Measurements from ENCODE around the gene OTUD3.
"Not testable (repeated sequence)": the region's sequence is repeated elsewhere in the genome, so short reads cannot be mapped to it uniquely, and the experiment has no call there.

DNA sequence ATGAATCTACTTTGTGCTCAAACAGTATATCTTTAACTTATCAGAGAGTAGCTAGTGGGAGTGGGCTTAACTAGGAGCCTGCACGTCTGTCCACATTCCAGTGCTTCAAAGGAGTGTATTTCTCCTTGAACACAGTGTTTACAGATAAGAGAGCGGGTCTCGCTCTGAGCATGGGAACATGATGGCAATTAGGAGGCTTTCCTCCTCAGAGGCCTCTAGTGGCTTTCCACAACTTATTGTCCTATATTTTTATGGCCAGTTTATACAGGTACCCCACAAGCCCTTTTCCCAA, 44.9 kb downstream of the OTUD3 start:
- TF ChIP-seq, protein P1, sequence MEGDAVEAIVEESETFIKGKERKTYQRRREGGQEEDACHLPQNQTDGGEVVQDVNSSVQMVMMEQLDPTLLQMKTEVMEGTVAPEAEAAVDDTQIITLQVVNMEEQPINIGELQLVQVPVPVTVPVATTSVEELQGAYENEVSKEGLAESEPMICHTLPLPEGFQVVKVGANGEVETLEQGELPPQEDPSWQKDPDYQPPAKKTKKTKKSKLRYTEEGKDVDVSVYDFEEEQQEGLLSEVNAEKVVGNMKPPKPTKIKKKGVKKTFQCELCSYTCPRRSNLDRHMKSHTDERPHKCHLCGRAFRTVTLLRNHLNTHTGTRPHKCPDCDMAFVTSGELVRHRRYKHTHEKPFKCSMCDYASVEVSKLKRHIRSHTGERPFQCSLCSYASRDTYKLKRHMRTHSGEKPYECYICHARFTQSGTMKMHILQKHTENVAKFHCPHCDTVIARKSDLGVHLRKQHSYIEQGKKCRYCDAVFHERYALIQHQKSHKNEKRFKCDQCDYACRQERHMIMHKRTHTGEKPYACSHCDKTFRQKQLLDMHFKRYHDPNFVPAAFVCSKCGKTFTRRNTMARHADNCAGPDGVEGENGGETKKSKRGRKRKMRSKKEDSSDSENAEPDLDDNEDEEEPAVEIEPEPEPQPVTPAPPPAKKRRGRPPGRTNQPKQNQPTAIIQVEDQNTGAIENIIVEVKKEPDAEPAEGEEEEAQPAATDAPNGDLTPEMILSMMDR (IDR thresholded peaks at IDR 0.05) = not testable (repeated sequence)
- not testable (repeated sequence) for TF ChIP-seq POLR2A (IDR thresholded peaks at IDR 0.05)
